GM12872 (cell line): ENCODE measurements around the gene ANXA6.

Experiments
- CTCF ChIP-seq: IDR thresholded peaks from 3 replicates; pipeline ENCODE4 v1.5.1; 2011; ENCODE audit warnings: low read depth, mild to moderate bottlenecking, low read length, moderate library complexity; ENCODE audit not compliant: insufficient read depth

The ANXA6 gene

GRCh38 chr5:151077967-151078366 is 79.6 kb downstream of the ANXA6 start:
- no peak for TF ChIP-seq CTCF

- TF ChIP-seq CTCF: no peak
Observed at GRCh38 chr5:151077419-151077818, 80.2 kb downstream of the ANXA6 start.

GRCh38 chr5:151076616-151077015 is 81.0 kb downstream of the ANXA6 start:
- TF ChIP-seq CTCF: no peak; the same call in 2 of the 3 replicates

- TF ChIP-seq CTCF: no peak
Observed at GRCh38 chr5:151075698-151076331, 81.8 kb downstream of the ANXA6 start.

- TF ChIP-seq CTCF: no peak
Observed at GRCh38 chr5:151074557-151074956, 83.0 kb downstream of the ANXA6 start.

- TF ChIP-seq CTCF: no peak
Observed at GRCh38 chr5:151073280-151073679, 84.3 kb downstream of the ANXA6 start.

GRCh38 chr5:151072630-151073025 is 85.0 kb downstream of the ANXA6 start:
- no peak for TF ChIP-seq CTCF
